NCI-H128 (cell line): ENCODE data around the gene LSM3.

Source experiments
- DNase-seq: peaks from one replicate; lab custom pipeline; 2025; ENCODE audit not compliant: unreplicated experiment; lab: John Stamatoyannopoulos, UW

The LSM3 gene

GRCh38 chr3:14156843-14157561 lies 21.6 kb upstream of the LSM3 start:
- DNase-seq, result no peak

- DNase-seq, result no peak
Observed at GRCh38 chr3:14157951-14158350, 20.7 kb upstream of the LSM3 start.

GRCh38 chr3:14158370-14158769 lies 20.2 kb upstream of the LSM3 start:
- DNase-seq, result no peak

- DNase-seq, result no peak
Observed at GRCh38 chr3:14159426-14159825, 19.2 kb upstream of the LSM3 start.

- DNase-seq, result no peak
Observed at GRCh38 chr3:14161282-14161681, 17.3 kb upstream of the LSM3 start.

GRCh38 chr3:14162178-14162577 lies 16.4 kb upstream of the LSM3 start:
- no peak for DNase-seq

GRCh38 chr3:14166877-14167603 lies 11.6 kb upstream of the LSM3 start:
- no peak for DNase-seq

GRCh38 chr3:14169435-14169834 lies 9.2 kb upstream of the LSM3 start:
- no peak for DNase-seq

GRCh38 chr3:14169871-14170270 lies 8.7 kb upstream of the LSM3 start:
- no peak for DNase-seq

GRCh38 chr3:14170531-14171159 lies 8.0 kb upstream of the LSM3 start:
- DNase-seq, result no peak

GRCh38 chr3:14172496-14172895 lies 6.1 kb upstream of the LSM3 start:
- DNase-seq, result no peak

- DNase-seq, result no peak
Observed at GRCh38 chr3:14174483-14174882, 4.1 kb upstream of the LSM3 start.

GRCh38 chr3:14175383-14176037 lies 3.1 kb upstream of the LSM3 start:
- DNase-seq, result no peak

- DNase-seq, result no peak
Observed at GRCh38 chr3:14177580-14178246, 904 bp upstream of the LSM3 start.

GRCh38 chr3:14179114-14179465 lies 473 bp downstream of the LSM3 start:
- DNase-seq, result no peak

- DNase-seq, result no peak
Observed at GRCh38 chr3:14179795-14180194, 1.2 kb downstream of the LSM3 start.

- DNase-seq, result no peak
Observed at GRCh38 chr3:14181253-14181652, 2.6 kb downstream of the LSM3 start.

- DNase-seq, result no peak
Observed at GRCh38 chr3:14183015-14183577, 4.5 kb downstream of the LSM3 start.

- no peak for DNase-seq
Observed at GRCh38 chr3:14186854-14187458, 8.3 kb downstream of the LSM3 start.

- no peak for DNase-seq
Observed at GRCh38 chr3:14188041-14188754, 9.6 kb downstream of the LSM3 start.
